IPS-18c (cell line): ENCODE results near the gene FZD2.
"Not testable (repeated sequence)": the region's sequence is repeated elsewhere in the genome, so short reads cannot be mapped to it uniquely, and the experiment has no call there.

Source experiments
- H3K4me3 ChIP-seq: 2 replicates; pipeline ENCODE4 v1.7.0; 2013; ENCODE audit warnings: low read depth, mild to moderate bottlenecking, low read length, moderate library complexity; ENCODE audit not compliant: insufficient read depth
- H3K9me3 ChIP-seq: one replicate; pipeline ENCODE4 v1.6.1; 2013; ENCODE audit warnings: mild to moderate bottlenecking, low read length, moderate library complexity; ENCODE audit not compliant: control insufficient read depth, insufficient read depth

Gene FZD2

GRCh38 chr17:44556832-44557606 lies at the start of gene FZD2:
TSS of gene FZD2 (plus strand) at chr17:44557484. CDS start at chr17:44557689, 205 bp downstream.
- H3K4me3 ChIP-seq, result peak within 1 kb of the TSS; percentile 68

DNA sequence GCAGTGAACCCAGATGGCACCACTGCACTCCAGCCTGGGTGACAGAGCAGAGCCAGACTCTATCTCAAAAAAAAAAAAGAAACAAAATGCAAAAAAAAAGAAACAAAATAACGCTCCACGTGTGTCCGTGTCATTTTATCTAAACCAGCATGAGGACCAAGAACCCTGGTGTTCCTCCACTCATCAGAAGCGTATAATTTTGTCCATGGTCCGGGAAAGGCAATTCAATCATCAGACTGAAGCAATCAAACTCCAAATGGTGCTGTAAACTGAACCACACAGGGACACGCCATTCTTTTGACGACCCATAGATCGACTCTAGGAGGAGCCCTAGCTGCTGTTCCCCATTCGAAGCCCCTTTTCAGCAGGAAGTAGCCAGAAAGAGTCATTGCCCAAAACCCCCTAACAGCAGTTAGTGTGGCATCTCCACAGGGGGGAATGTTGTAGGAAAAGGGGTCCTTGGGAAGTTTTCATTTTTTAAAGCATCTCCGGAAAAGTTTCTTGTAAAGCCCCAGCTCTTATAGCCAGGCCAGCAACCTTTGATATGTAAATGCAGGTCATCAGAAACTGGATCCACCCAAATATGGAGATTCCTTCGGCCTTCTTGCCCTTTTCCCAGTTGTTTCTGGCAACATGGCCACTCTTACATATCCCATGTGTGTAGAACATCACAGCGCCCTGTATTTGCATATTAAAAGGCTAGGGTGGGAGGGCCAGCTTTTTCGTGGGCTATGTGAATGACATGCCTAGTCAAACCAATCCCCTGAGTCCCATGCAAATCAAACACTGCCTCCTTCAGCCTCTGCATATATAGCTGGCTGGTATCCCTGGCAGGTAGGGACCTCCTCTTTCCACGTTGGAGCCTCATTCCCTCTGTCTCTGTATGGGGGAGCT lies 45.8 kb upstream of the FZD2 start:
- H3K4me3 ChIP-seq, result peak overlapping the region; percentile 36; the same call in 1 of the 2 replicates
- H3K9me3 ChIP-seq, result not testable (repeated sequence)

More at GRCh38 chr17:44556832-44557606, at the start of gene FZD2:
- no peaks in the 10 kb centered on the region for H3K9me3 ChIP-seq

DNA sequence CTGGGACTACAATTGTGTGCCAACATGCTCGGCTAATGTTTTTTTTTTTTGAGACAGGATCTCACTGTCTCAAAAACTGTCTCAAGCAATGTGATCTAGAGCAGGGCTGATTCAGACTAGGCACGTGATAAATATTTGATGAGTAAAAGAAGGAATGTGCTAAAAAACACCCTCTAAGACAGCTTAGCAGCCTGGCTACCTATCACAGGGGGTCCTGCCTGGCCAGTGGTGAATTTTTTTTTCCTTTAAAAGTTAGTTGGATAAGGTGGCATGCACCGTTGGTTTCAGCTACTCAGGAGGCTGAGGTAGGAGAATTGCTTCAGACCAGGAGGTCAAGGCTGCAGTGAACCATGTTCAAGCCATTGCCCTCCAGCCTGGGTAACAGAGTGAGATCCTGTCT lies 39.3 kb upstream of the FZD2 start:
- H3K4me3 ChIP-seq, result no peak overlapping the region

DNA sequence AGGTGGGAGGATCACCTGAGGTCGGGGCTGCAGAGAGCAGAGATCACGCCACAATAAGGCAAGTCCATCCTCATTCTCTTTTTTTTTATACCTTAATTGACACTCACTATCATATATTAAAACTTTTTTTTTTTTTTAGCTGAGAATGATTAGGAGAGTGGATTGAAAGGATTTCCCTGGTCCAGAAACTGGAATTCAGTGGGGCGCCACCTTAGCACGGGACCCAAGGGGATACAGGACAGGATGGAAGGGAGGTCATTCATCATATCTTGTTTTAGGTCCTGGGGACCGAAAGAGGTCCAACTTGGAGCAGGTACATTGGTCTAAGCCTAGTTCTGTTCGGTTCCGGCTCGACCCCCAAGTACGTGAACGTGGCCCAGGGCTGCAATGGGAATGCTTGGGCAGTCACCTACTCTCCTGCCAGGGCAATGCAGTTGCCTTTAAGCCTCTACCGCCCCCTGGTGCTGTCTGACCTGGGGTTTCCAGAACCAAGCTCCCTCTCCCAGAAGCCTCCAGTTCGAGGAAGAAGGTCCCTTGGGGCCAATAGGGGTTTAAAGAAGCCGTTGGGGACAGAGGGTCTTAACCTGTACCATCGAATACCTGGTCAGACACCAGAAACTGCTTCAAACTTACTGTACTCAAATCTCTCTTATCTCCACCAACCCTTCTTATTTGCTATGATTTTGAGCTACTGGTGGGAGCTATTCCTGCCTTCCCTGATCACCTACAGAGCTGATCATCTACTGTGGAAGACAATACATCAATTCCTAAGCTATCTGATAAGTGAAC lies 34.2 kb upstream of the FZD2 start:
- H3K9me3 ChIP-seq, result peaks cover 4% of the 10 kb centered on the region
- no peak overlapping the region for H3K4me3 ChIP-seq

More for the DNA sequence above, 39.3 kb upstream of the FZD2 start:
- H3K9me3 ChIP-seq, result no peaks in the 10 kb centered on the region

DNA sequence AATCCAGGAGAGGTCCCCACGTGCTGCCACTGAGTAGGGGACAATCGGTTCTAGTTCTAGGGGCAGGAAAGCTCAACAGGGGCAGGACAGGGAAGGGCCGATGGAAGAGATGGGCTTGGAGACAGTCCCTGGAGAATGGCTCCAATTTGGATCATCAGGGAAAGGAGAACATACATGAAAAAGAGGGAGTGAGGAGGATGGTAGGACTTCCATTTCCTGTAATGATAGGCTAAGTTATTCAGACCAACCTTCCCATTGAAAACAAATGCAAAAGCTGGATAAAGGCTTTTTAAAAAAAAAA lies 33.7 kb upstream of the FZD2 start:
- peaks cover 4% of the 10 kb centered on the region for H3K9me3 ChIP-seq
- no peak overlapping the region for H3K4me3 ChIP-seq

DNA sequence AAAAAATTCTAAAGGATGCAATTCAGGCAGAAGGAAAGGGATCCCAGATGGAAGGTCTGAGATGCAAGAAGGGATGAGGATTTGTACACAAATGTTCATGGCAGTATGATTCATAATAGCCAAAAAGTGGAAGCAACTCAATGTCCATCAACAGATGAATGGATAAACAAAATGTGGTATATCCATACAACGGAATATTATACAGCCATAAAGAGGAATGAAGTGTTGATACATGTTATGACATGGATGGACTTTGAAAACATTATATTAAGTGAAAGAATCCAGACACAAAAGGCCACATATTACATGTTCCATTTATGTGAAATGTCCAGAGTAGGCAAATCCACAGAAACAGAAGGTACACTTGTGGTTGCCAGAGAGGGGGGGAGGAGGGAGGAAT lies 30.2 kb upstream of the FZD2 start:
- H3K4me3 ChIP-seq, result no peak overlapping the region
- H3K9me3 ChIP-seq, result peaks cover 4% of the 10 kb centered on the region

DNA sequence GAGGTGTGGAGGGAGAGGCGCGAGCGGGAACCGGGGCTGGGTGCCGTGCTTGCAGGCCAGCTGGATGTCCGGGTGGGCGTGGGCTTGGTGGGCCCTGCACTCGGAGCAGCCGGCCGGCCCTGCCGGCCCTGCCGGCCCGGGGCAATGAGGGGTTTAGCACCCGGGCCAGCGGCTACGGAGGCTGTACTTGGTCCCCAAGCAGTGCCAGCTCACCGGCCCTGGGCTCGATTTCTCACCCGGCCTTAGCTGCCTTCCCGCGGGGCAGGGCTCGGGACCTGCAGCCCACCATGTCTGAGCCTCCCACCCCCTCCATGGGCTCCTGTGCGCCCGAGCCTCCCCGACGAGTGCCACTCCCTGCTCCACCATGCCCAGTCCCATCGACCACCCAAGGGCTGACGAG lies 29.3 kb upstream of the FZD2 start:
- H3K9me3 ChIP-seq, result peaks cover 4% of the 10 kb centered on the region
- H3K4me3 ChIP-seq, result no peak overlapping the region

GRCh38 chr17:44529864-44530263 lies 27.4 kb upstream of the FZD2 start:
- H3K4me3 ChIP-seq, result no peak overlapping the region
- peaks cover 6% of the 10 kb centered on the region for H3K9me3 ChIP-seq

DNA sequence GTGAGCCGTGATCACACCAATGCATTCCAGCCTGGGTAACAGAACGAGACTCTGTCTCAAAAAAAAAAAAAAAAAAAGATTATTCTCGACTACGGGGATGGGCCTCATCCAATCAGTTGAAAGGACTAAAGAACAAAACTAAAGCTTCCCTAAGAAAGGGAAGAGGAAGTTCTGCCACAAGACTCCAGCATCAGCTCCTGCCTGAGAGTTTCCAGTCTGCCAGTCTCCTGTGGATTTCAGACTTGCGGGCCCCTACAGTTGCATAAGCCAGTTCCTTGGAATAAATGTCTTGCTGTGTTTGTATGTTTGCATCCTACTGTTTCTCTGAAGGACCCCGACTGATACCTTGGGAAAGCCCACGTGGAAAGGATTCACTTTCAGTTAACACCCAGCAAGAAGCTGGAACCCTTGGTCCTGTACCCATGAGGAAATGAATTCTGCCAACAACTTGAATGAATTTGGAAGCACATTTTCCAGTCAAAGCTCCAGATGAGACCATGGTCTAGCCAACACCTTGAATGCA lies 26.3 kb upstream of the FZD2 start:
- Histone ChIP-seq H3K4me3 (no peak overlapping the region), H3K9me3 (peaks cover 6% of the 10 kb centered on the region)

GRCh38 chr17:44533533-44534246 lies 23.6 kb upstream of the FZD2 start:
- H3K4me3 ChIP-seq, result no peak overlapping the region
- peaks cover 2% of the 10 kb centered on the region for H3K9me3 ChIP-seq

DNA sequence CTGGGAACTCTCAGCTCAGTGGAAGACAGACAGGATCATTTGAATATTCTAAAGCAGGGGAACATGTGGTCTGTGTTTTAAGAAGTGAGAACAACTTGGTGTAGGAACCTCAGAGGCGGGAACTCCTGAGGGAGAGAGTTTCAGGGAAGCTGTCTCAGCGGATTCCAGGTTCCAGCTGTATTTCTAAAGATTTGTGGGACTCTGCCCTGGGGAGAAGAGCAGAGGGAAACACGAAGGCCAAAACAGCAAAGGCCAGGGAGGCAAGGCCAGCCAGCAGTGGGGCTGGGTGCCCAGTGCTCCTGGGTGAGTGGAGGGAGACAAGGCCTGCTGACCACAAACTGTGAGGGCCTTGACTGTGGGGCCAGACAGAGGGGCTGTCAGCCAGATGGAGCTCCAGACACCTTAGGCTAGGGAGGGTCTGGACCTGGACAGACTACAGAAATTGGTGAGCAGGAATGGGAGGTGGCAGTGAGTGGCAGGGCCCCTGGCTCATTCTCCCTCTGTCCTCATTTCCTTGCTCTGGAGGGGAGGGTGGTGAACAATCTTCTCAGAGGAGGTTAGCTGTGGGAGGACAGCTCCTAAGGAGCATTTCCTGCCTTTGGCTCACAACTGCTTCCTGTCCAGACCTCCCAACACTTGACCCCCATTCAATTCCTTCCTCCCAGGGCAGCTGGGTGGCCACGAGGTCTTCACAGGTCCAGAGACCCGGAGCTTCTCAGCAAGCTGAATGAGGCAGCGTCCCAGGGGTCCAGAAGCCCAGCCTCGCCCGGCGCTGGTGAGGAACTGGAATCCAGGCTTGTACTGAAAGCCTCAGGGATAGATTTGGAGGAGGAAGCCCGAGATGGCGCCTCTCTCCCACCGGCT lies 21.0 kb upstream of the FZD2 start:
- Histone ChIP-seq H3K9me3 (peaks cover 2% of the 10 kb centered on the region), H3K4me3 (no peak overlapping the region; the same call in 1 of the 2 replicates)

GRCh38 chr17:44537922-44538321 lies 19.4 kb upstream of the FZD2 start:
- H3K9me3 ChIP-seq, result not testable (repeated sequence)

DNA sequence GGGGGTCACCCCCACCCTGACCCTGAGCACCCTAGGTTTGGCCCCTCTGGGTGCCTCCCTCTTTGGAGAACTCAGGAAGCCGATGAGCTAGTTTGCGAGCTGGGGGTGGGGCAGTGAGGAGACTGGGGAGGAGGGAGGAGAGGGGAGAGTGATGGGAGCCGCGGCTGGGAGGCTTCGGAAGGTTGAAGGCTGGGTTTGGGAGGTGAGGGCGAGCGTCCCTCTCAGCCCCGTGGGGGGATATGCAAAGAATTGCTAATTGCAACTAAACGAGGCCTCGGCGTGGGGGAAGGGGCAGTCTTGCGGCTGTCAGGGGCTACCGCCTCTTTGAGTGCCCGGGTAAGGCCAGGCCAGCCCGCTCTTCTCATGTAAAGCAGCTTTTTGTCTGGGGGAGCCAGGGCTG lies 17.6 kb upstream of the FZD2 start:
- H3K4me3 ChIP-seq, result peak overlapping the region; percentile 22; the same call in 1 of the 2 replicates
- H3K9me3 ChIP-seq, result no peaks in the 10 kb centered on the region

More at GRCh38 chr17:44537922-44538321, 19.4 kb upstream of the FZD2 start:
- not testable (repeated sequence) for H3K4me3 ChIP-seq

- peak overlapping the region; percentile 22; the same call in 1 of the 2 replicates for H3K4me3 ChIP-seq
These were observed 16.8 kb upstream of the FZD2 start for GRCh38 chr17:44540246-44541084.

More at GRCh38 chr17:44540246-44541084, 16.8 kb upstream of the FZD2 start:
- no peaks in the 10 kb centered on the region for H3K9me3 ChIP-seq
